Panc1 (cell line): ENCODE data around the gene PLCL1. TPM values are rescaled to one million over a fixed set of nuclear protein-coding genes. Genes with fewer than 3 reads are reported as not detected.

ENCODE experiments used
- ATAC-seq: fragments of 200-7000 bp; cut with Tn5 transposase; 2 replicates; pipeline ENCODE4 v1.9.1; 2020; ENCODE audit warnings: mild to moderate bottlenecking, moderate library complexity
- BruUV-seq: library from RNA; stranded (reverse); fragments of 400-500 nt; replicated peaks from 2 replicates; lab custom pipeline; 2021; lab: Mats Ljungman, UMichigan
- CTCF ChIA-PET: fragments of 300-600 bp; sonication (Branson Sonifier 250); formaldehyde crosslinking; loops from one replicate; lab custom pipeline; 2022; ENCODE audit warnings: antibody characterized with exemption; lab: Charles Lee
- POLR2A ChIA-PET: fragments of 300-600 bp; sonication (Branson Sonifier 250); formaldehyde crosslinking; loops from one replicate; lab custom pipeline; 2022; ENCODE audit warnings: antibody characterized with exemption; lab: Charles Lee
- DNase-seq: peaks from one replicate; pipeline ENCODE4 v3.0.0-alpha.2; 2010; ENCODE audit warnings: low read depth, low spot score
- H3K27ac ChIP-seq: 2 replicates; pipeline ENCODE4 v1.5.1; 2011; ENCODE audit warnings: mild to moderate bottlenecking, low read length, inconsistent platforms
- H3K27me3 ChIP-seq: fragments of 200-500 bp; sonication (Bioruptor generic); 2 replicates; pipeline ENCODE4 v1.6.0; 2014; ENCODE audit warnings: low read length, inconsistent platforms; ENCODE audit not compliant: control insufficient read depth, insufficient read depth
- H3K36me3 ChIP-seq: fragments of 200-500 bp; sonication (Bioruptor generic); 2 replicates; pipeline ENCODE4 v1.5.1; 2014; ENCODE audit warnings: inconsistent platforms, mild to moderate bottlenecking, low read length, moderate library complexity; ENCODE audit not compliant: control insufficient read depth, insufficient read depth
- H3K4me1 ChIP-seq: 2 replicates; pipeline ENCODE4 v1.5.1; 2011; ENCODE audit warnings: inconsistent platforms, mild to moderate bottlenecking, low read length, moderate library complexity; ENCODE audit not compliant: control insufficient read depth, insufficient read depth
- H3K4me3 ChIP-seq, 2 experiments: 2 replicates each; pipeline ENCODE4 v1.5.1; 2011 to 2012; ENCODE audit warnings: low read depth in 2 of 2, low read length in 2 of 2, mild to moderate bottlenecking in 2 of 2, inconsistent platforms in 1 of 2, moderate library complexity in 1 of 2
- H3K9me3 ChIP-seq: fragments of 200-500 bp; sonication (Bioruptor generic); 2 replicates; pipeline ENCODE4 v1.5.1; 2014; ENCODE audit warnings: low read depth, mild to moderate bottlenecking, inconsistent platforms, low read length, moderate library complexity; ENCODE audit not compliant: control insufficient read depth, insufficient read depth
- CTCF ChIP-seq: fragments of 450-650 bp; IDR thresholded peaks from 2 replicates; pipeline ENCODE4 v1.5.1; 2017; ENCODE audit warnings: mild to moderate bottlenecking
- POLR2AphosphoS5 ChIP-seq: IDR thresholded peaks from 2 replicates; pipeline ENCODE4 v1.6.1; 2012; ENCODE audit warnings: mild to moderate bottlenecking, low read depth, low read length, moderate library complexity
- REST ChIP-seq, 2 experiments: IDR thresholded peaks; 2 replicates each; pipeline ENCODE4 v1.6.1; 2011 to 2012; ENCODE audit warnings: low read depth in 2 of 2, control low read depth in 1 of 2, low read length in 1 of 2, mild to moderate bottlenecking in 1 of 2, moderate library complexity in 1 of 2; ENCODE audit not compliant: insufficient read depth in 1 of 2
- SIN3A ChIP-seq: IDR thresholded peaks from 2 replicates; pipeline ENCODE4 v1.6.1; 2012; ENCODE audit warnings: low read depth, mild to moderate bottlenecking, low read length, moderate library complexity, borderline replicate concordance; ENCODE audit not compliant: insufficient read depth
- TCF7L2 ChIP-seq: IDR thresholded peaks from 2 replicates; pipeline ENCODE4 v1.6.1; 2011; ENCODE audit warnings: mild to moderate bottlenecking, low read depth, low read length, inconsistent platforms
- in situ Hi-C: cut with HindIII; loops from 2 replicates; pipeline ENCODE4 v1.10.0; 2016; ENCODE audit warnings: low sequenced_read_pairs, low pct_unique_long_range_greater_than_20kb
- intact Hi-C: fragments of 100-400 bp; cut with micrococcal nuclease; formaldehyde crosslinking; loops from one replicate; pipeline ENCODE4 v1.10.0; 2022; ENCODE audit not compliant: unreplicated experiment
- total RNA-seq: library from RNA; stranded (reverse); gene quantifications from one replicate; pipeline ENCODE4 v1.2.1, GENCODE V29; 2021; ENCODE audit not compliant: unreplicated experiment

PLCL1 gene
- total RNA-seq, 1 experiment from 2014 or later = not detected

GRCh38 chr2:198102856-198103255, 298.5 kb downstream of the PLCL1 start:
- DNase-seq = no peak
- in situ Hi-C loops = no loop called here
- ChIA-PET CTCF (no interaction called here), POLR2A (no interaction called here)
- no peaks in the 10 kb centered on the region for H3K9me3 ChIP-seq
- no peaks in the 10 kb centered on the region for H3K36me3 ChIP-seq
- H3K4me3 ChIP-seq = no peak overlapping the region
- ATAC-seq = no peak
- TF ChIP-seq POLR2AphosphoS5 = no peak
- no peak for TF ChIP-seq SIN3A
- no peak for TF ChIP-seq CTCF
- TF ChIP-seq REST (IDR thresholded peaks at IDR 0.05; ENCODE audit: insufficient read depth in 1 of 2, low read depth in 2 of 2, low read length in 1 of 2) = no peak
- TF ChIP-seq TCF7L2 = no peak
- H3K27ac ChIP-seq = no peak overlapping the region
- no peaks in the 10 kb centered on the region for H3K4me1 ChIP-seq
- peaks cover 4% of the 10 kb centered on the region; the same call in 1 of the 2 replicates for H3K27me3 ChIP-seq
- no TSS peak for BruUV-seq
- intact Hi-C loops = no loop called here

DNA sequence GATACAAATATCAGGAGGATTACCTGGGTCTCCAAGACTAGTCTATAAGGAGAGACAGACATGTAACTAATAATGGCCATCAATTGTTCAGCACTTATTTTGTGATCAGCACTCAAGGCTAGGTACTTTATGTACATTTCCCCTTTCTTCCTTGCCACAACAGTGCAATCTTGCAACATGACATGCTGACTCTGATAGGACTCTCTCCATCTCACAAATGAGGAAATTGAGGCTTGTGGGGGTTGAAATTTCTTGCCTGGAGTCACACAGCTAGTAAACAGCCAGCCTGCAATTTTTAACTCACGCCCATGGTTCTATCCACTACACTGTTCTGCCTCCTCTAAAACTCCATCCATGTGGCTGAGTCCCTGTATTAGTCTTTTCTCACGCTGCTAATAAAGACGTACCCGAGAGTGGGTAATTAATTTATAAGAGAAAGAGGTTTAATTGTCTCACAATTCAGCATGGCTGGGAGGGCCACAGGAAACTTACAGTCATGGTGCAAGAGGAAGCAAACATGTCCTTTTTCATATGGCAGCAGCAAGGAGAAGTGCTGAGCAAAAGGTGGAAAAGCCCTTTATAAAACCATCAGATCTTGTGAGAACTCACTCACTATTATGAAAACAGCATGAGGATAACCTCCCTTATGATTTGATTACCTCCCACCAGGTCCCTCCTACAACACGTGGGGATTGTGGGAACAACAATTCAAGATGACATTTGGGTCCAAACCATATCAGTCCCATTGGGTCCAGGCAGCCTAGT, 302.4 kb downstream of the PLCL1 start:
- H3K4me3 ChIP-seq = no peak overlapping the region
- no peaks in the 10 kb centered on the region for H3K36me3 ChIP-seq
- ATAC-seq (no peak), DNase-seq (no peak)
- BruUV-seq = no TSS peak
- no peaks in the 10 kb centered on the region for H3K9me3 ChIP-seq
- ChIA-PET POLR2A (no interaction called here), CTCF (no interaction called here)
- no peak for TF ChIP-seq POLR2AphosphoS5
- TF ChIP-seq SIN3A = no peak
- TF ChIP-seq REST (IDR thresholded peaks at IDR 0.05; ENCODE audit: insufficient read depth in 1 of 2, low read depth in 2 of 2, low read length in 1 of 2) = no peak
- TF ChIP-seq TCF7L2 = no peak
- TF ChIP-seq CTCF = no peak
- in situ Hi-C loops (no loop called here), intact Hi-C loops (no loop called here)
- H3K4me1 ChIP-seq = no peaks in the 10 kb centered on the region
- H3K27me3 ChIP-seq = no peaks in the 10 kb centered on the region
- no peak overlapping the region for H3K27ac ChIP-seq
